ENCODE results near the gene PAQR4.
A peak's percentile ranks its signal among the peaks of the same experiment; 100 is the strongest.

The PAQR4 gene

GRCh38 chr16:2987833-2988232, 18.7 kb downstream of the PAQR4 start:
- Mint-ChIP-seq H3K9me3 (no peaks in the 10 kb centered on the region), H3K36me3 (ENCODE audit: low read depth) (no peaks in the 10 kb centered on the region), H3K4me3 (no peak overlapping the region), H3K4me1 (ENCODE audit: low read depth) (peaks cover 3% of the 10 kb centered on the region), H3K27ac (no peak overlapping the region), H3K27me3 (ENCODE audit: low read depth) (peaks cover 3% of the 10 kb centered on the region)

- Mint-ChIP-seq H3K27me3 (ENCODE audit: low read depth) (peaks cover 3% of the 10 kb centered on the region), H3K4me3 (no peak overlapping the region)
These were observed 19.5 kb downstream of the PAQR4 start for GRCh38 chr16:2988590-2989099.

GRCh38 chr16:2990891-2991290, 21.7 kb downstream of the PAQR4 start:
- Mint-ChIP-seq H3K4me3 (no peak overlapping the region), H3K9me3 (no peaks in the 10 kb centered on the region), H3K27me3 (ENCODE audit: low read depth) (no peaks in the 10 kb centered on the region), H3K36me3 (ENCODE audit: low read depth) (no peaks in the 10 kb centered on the region), H3K27ac (no peak overlapping the region), H3K4me1 (ENCODE audit: low read depth) (no peaks in the 10 kb centered on the region)

More at GRCh38 chr16:2988590-2989099, 19.5 kb downstream of the PAQR4 start:
- no peak overlapping the region for H3K27ac Mint-ChIP-seq
- no peaks in the 10 kb centered on the region for H3K36me3 Mint-ChIP-seq (ENCODE audit: low read depth)
- no peaks in the 10 kb centered on the region for H3K9me3 Mint-ChIP-seq
- H3K4me1 Mint-ChIP-seq (ENCODE audit: low read depth), result no peaks in the 10 kb centered on the region

GRCh38 chr16:2991566-2992261, 22.6 kb downstream of the PAQR4 start:
- Mint-ChIP-seq H3K27ac (no peak overlapping the region), H3K4me1 (ENCODE audit: low read depth) (no peaks in the 10 kb centered on the region), H3K36me3 (ENCODE audit: low read depth) (no peaks in the 10 kb centered on the region), H3K4me3 (no peak overlapping the region), H3K27me3 (ENCODE audit: low read depth) (no peaks in the 10 kb centered on the region), H3K9me3 (no peaks in the 10 kb centered on the region)

- no peaks in the 10 kb centered on the region for H3K27me3 Mint-ChIP-seq (ENCODE audit: low read depth)
- H3K27ac Mint-ChIP-seq, result no peak overlapping the region
- H3K36me3 Mint-ChIP-seq (ENCODE audit: low read depth), result no peaks in the 10 kb centered on the region
- H3K4me3 Mint-ChIP-seq, result no peak overlapping the region
- no peaks in the 10 kb centered on the region for H3K9me3 Mint-ChIP-seq
- no peaks in the 10 kb centered on the region for H3K4me1 Mint-ChIP-seq (ENCODE audit: low read depth)
These were observed 23.4 kb downstream of the PAQR4 start for GRCh38 chr16:2992383-2993081.

GRCh38 chr16:2996298-2996697, 27.1 kb downstream of the PAQR4 start:
- Mint-ChIP-seq H3K27me3 (ENCODE audit: low read depth) (peaks cover 3% of the 10 kb centered on the region), H3K27ac (no peak overlapping the region), H3K4me3 (no peak overlapping the region), H3K36me3 (ENCODE audit: low read depth) (no peaks in the 10 kb centered on the region), H3K4me1 (ENCODE audit: low read depth) (no peaks in the 10 kb centered on the region), H3K9me3 (no peaks in the 10 kb centered on the region)

GRCh38 chr16:2999929-3000328, 30.8 kb downstream of the PAQR4 start:
- Mint-ChIP-seq H3K27ac (no peak overlapping the region), H3K4me1 (ENCODE audit: low read depth) (peaks cover 4% of the 10 kb centered on the region), H3K27me3 (ENCODE audit: low read depth) (peaks cover 6% of the 10 kb centered on the region), H3K4me3 (no peak overlapping the region), H3K9me3 (no peaks in the 10 kb centered on the region), H3K36me3 (ENCODE audit: low read depth) (no peaks in the 10 kb centered on the region)

- Mint-ChIP-seq H3K36me3 (ENCODE audit: low read depth) (no peaks in the 10 kb centered on the region), H3K9me3 (no peaks in the 10 kb centered on the region), H3K27ac (no peak overlapping the region), H3K4me3 (no peak overlapping the region), H3K4me1 (ENCODE audit: low read depth) (peaks cover 4% of the 10 kb centered on the region), H3K27me3 (ENCODE audit: low read depth) (peaks cover 7% of the 10 kb centered on the region)
These were observed 31.4 kb downstream of the PAQR4 start for GRCh38 chr16:3000540-3000939.

GRCh38 chr16:3001316-3001715, 32.2 kb downstream of the PAQR4 start:
- Mint-ChIP-seq H3K27ac (no peak overlapping the region), H3K27me3 (ENCODE audit: low read depth) (peaks cover 7% of the 10 kb centered on the region), H3K4me1 (ENCODE audit: low read depth) (peaks cover 4% of the 10 kb centered on the region), H3K9me3 (no peaks in the 10 kb centered on the region), H3K36me3 (ENCODE audit: low read depth) (no peaks in the 10 kb centered on the region), H3K4me3 (no peak overlapping the region)

- Mint-ChIP-seq H3K4me3 (peak overlapping the region; percentile 72), H3K27me3 (ENCODE audit: low read depth) (peaks cover 14% of the 10 kb centered on the region), H3K9me3 (no peaks in the 10 kb centered on the region), H3K4me1 (ENCODE audit: low read depth) (peaks cover 23% of the 10 kb centered on the region), H3K36me3 (ENCODE audit: low read depth) (no peaks in the 10 kb centered on the region), H3K27ac (peak overlapping the region; percentile 57)
These were observed 34.6 kb downstream of the PAQR4 start for GRCh38 chr16:3003582-3004270.

GRCh38 chr16:3004319-3004718, 35.2 kb downstream of the PAQR4 start:
- no peak overlapping the region for H3K27ac Mint-ChIP-seq
- no peak overlapping the region for H3K4me3 Mint-ChIP-seq
- H3K9me3 Mint-ChIP-seq, result no peaks in the 10 kb centered on the region
- peaks cover 24% of the 10 kb centered on the region for H3K4me1 Mint-ChIP-seq (ENCODE audit: low read depth)
- peaks cover 11% of the 10 kb centered on the region for H3K27me3 Mint-ChIP-seq (ENCODE audit: low read depth)
- no peaks in the 10 kb centered on the region for H3K36me3 Mint-ChIP-seq (ENCODE audit: low read depth)

- Mint-ChIP-seq H3K9me3 (no peaks in the 10 kb centered on the region), H3K4me1 (ENCODE audit: low read depth) (peaks cover 24% of the 10 kb centered on the region), H3K4me3 (peak overlapping the region; percentile 73), H3K27ac (no peak overlapping the region), H3K36me3 (ENCODE audit: low read depth) (no peaks in the 10 kb centered on the region), H3K27me3 (ENCODE audit: low read depth) (peaks cover 11% of the 10 kb centered on the region)
These were observed 35.7 kb downstream of the PAQR4 start for GRCh38 chr16:3004781-3005284.

GRCh38 chr16:3007059-3007956, 38.2 kb downstream of the PAQR4 start:
- Mint-ChIP-seq H3K27me3 (ENCODE audit: low read depth) (peaks cover 15% of the 10 kb centered on the region), H3K27ac (no peak overlapping the region), H3K4me3 (peak overlapping the region; percentile 2), H3K4me1 (ENCODE audit: low read depth) (peaks cover 24% of the 10 kb centered on the region), H3K36me3 (ENCODE audit: low read depth) (no peaks in the 10 kb centered on the region), H3K9me3 (no peaks in the 10 kb centered on the region)

Data from T-helper 1 cell treated with Interleukin-12 subunit alpha and Interleukin-12 subunit beta and Interleukin-4 antibody, amounts not matched to agents 30 μg/mL and 1 μg/mL, for 36 hours (primary cell).